NOMO-1 (cell line): ENCODE measurements around the gene GPR50.

Source experiments
- DNase-seq, 2 experiments: peaks; one replicate each; lab custom pipeline; 2025; ENCODE audit not compliant: unreplicated experiment in 2 of 2; lab: John Stamatoyannopoulos, UW

The GPR50 gene

GRCh38 chrX:151225843-151226242 lies 49.5 kb downstream of the GPR50 start:
- no peak for DNase-seq

- no peak for DNase-seq
These were observed 50.6 kb downstream of the GPR50 start for GRCh38 chrX:151226941-151227340.

GRCh38 chrX:151227627-151228026 lies 51.2 kb downstream of the GPR50 start:
- no peak for DNase-seq

GRCh38 chrX:151228935-151229334 lies 52.6 kb downstream of the GPR50 start:
- DNase-seq = no peak
